Epithelial cell of proximal tubule (primary cell): ENCODE measurements around the gene TFIP11. TPM values are rescaled to one million over a fixed set of nuclear protein-coding genes. Genes with fewer than 3 reads are reported as not detected.

Experiments used
- DNase-seq: peaks from one replicate; pipeline ENCODE4 v3.0.0-alpha.2; 2011; ENCODE audit warnings: low read depth
- H3K4me3 ChIP-seq: 2 replicates; pipeline ENCODE4 v1.5.1; 2011; ENCODE audit warnings: low read depth, mild to moderate bottlenecking, low read length
- total RNA-seq: library from RNA; depleted of rRNA; stranded (reverse); fragments of >200 nt; gene quantifications from 2 replicates; pipeline ENCODE4 v1.2.3, GENCODE V29; 2015
- TF ChIP-seq, protein P1 (sequence below): conservative IDR thresholded peaks from 2 replicates; pipeline ENCODE4 v1.5.1; 2012; ENCODE audit warnings: low read depth, mild to moderate bottlenecking, low read length

The TFIP11 gene
- total RNA-seq, 1 donor from 2014 or later: 17.8 TPM

DNA sequence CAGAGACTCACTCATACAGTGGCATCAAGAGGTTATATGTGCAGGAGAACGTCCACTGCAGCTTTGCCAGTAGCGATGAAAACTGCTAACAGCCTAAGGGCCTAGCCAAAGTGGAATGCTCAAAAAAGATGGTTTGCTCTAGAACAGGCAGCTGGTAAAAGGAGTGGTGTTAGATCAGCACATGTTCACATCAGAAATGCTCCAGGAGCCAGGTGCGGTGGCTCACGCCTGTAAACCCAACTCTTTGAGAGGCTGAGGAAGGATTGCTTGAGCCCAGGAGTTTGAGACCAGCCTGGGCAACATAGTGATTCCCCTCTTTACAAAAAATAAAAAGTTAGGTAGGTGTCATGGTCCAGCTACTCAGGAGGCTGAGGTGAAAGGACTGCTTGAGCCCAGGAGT is 10.3 kb upstream of the TFIP11 start:
- no peak for DNase-seq
- H3K4me3 ChIP-seq: no peak overlapping the region
- TF ChIP-seq, protein P1, sequence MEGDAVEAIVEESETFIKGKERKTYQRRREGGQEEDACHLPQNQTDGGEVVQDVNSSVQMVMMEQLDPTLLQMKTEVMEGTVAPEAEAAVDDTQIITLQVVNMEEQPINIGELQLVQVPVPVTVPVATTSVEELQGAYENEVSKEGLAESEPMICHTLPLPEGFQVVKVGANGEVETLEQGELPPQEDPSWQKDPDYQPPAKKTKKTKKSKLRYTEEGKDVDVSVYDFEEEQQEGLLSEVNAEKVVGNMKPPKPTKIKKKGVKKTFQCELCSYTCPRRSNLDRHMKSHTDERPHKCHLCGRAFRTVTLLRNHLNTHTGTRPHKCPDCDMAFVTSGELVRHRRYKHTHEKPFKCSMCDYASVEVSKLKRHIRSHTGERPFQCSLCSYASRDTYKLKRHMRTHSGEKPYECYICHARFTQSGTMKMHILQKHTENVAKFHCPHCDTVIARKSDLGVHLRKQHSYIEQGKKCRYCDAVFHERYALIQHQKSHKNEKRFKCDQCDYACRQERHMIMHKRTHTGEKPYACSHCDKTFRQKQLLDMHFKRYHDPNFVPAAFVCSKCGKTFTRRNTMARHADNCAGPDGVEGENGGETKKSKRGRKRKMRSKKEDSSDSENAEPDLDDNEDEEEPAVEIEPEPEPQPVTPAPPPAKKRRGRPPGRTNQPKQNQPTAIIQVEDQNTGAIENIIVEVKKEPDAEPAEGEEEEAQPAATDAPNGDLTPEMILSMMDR: no peak

DNA sequence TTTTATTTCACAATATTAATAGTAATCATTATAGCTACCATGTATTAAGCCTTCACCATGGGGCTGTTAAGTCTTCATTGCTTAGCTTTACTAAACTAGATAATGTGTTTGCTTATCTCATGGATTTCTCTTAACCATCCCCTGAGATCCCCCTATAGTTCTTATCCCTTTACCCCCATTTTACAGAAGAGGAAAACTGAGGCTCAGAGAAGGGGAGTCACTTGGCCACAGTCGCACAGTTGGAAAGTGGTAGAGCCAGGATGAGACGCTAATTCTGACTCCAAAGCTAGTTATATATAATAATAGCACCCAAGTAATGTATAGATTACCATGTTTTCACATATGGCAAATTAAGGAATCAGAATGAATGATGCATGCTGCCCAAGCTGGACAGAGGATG is 9.7 kb upstream of the TFIP11 start:
- DNase-seq: no peak
- TF ChIP-seq, protein P1: no peak
- no peak overlapping the region for H3K4me3 ChIP-seq

DNA sequence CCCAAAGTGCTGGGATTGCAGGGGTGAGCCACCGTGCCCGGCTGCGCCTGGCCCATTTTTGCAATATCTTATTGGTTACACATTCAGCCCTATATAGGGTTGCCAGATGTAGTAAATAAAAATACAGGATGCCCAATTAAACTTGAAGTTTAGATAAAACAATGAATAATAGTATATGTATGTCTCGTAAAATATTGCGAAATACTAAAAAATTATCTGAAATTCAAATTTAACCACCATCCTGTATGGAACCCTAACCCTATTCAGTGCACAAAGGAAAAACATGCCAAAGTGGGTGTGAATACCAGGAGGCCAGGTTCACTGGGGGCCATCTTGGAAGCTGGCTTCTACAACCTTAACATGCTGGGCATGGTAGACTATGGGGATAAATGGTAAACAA is 5.2 kb upstream of the TFIP11 start:
- TF ChIP-seq, protein P1: no peak
- no peak for DNase-seq

DNA sequence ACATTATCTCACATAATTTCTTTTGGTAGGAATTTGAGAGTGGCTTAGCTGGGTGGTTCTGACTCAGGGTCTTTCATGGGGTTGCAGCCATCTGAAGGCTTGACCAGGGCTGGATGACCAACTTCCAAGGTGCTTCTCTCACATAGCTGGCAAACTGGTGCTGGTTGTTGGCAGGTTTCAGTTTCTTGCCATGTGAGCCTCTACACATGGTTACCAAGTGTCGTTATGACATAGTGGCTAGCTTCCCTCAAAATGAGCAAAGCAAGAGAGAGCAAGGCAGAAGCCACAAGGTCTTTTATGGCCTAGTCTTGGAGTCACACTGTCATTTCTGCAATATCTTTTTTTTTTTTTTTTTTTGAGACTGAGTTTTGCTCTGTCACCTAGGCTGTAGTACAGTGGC is 4.2 kb upstream of the TFIP11 start:
- TF ChIP-seq, protein P1: no peak
- no peak overlapping the region for H3K4me3 ChIP-seq
- DNase-seq: no peak

More for the DNA sequence above, 5.2 kb upstream of the TFIP11 start:
- H3K4me3 ChIP-seq: no peak overlapping the region

DNA sequence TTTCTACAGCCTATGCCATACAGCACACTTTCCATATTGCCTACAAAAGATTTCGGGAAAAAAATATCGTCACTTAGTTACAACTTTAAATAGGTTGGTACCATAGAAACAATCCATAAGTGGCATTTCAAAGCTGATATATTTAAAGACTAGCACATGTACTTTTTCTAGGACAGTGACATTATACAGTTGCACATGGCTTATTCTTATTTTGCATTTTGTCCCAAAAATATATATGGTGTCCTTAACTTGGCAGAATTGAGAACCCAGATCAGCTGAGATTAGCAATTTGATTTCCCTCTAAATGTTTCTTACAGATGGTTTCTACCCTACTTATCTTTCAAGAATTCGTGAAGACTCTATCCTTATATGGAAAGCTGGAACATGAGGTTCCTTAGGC is 3.7 kb upstream of the TFIP11 start:
- TF ChIP-seq, protein P1: no peak
- no peak overlapping the region for H3K4me3 ChIP-seq
- DNase-seq: no peak

DNA sequence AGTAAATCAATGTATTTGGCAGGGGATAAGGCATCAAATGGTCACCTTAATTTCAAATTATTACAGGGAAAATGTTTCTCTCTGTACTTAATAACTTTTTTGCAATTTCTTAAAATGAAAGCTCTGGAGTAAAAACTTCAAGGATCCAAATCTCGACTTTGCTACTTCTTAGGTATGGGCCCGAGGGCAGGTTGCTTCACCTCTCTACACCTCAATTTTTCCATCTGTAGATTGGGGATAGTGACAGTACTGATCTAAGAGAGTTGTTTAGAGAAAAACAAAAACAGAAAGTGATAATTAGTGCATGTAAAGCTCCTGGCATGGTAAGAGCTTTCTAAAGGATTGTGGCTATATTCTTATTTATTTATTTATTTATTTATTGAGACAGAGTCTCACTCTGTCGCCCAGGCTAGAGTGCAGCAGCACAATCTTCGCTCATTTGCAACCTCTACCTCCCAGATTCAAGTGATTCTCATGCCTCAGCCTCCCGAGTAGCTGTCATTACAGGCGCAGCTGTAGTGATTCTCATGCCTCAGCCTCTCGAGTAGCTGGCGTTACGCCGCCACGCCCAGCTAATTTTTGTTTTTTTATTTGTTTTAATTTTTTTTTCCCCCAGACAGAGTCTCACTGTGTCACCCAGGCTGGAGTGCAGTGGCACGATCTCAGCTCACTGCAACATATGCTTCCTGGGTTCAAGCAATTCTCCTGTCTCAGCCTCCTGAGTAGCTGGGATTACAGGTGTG is 2.3 kb upstream of the TFIP11 start:
- TF ChIP-seq, protein P1: no peak
- no peak overlapping the region for H3K4me3 ChIP-seq
- DNase-seq: no peak

DNA sequence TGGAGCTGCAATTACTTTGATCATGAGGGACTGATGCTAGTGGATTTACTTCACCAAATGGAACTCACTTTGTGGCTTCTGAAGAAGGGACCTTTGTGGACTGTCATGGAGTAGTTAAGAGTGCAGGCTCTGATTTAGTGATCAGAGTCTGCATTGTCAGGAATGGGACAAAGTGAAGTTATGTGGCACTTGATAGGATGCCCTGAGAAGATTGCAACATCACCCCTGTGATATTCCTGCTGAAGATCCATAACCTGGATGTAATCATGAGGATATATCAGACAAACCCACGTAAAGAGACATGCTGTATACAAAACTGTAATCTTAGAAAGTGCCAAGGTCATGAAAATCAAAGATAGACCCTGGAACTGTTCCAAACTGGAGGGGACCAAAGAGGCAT is 1.6 kb upstream of the TFIP11 start:
- no peak for DNase-seq
- TF ChIP-seq, protein P1: no peak
- H3K4me3 ChIP-seq: peak overlapping the region; percentile 83
